Left lobe of liver (tissue), 2 donors: ENCODE results near the gene SEMA3B. TPM values are rescaled to one million over a fixed set of nuclear protein-coding genes. Genes with fewer than 3 reads are reported as not detected.
"Not testable (repeated sequence)": the region's sequence is repeated elsewhere in the genome, so short reads cannot be mapped to it uniquely, and the experiment has no call there.

Experiments
- ATAC-seq: fragments of 200-7000 bp; cut with Tn5 transposase; one replicate; pipeline ENCODE4 v1.9.1; 2020; ENCODE audit warnings: mild to moderate bottlenecking, moderate library complexity
- DNase-seq: peaks from one replicate; pipeline ENCODE4 v3.0.0-alpha.2; 2020; ENCODE audit warnings: low spot score
- total RNA-seq: library from RNA; stranded (reverse); gene quantifications from one replicate; pipeline ENCODE4 v1.2.1, GENCODE V29; 2021
- donor health status: DM: no; HTN: no; CAD: no; lungs with moderate emphysema.
- donor health status: DM: no; HTN: yes; CAD: no.

Gene SEMA3B
- 5.7 TPM for total RNA-seq

DNA sequence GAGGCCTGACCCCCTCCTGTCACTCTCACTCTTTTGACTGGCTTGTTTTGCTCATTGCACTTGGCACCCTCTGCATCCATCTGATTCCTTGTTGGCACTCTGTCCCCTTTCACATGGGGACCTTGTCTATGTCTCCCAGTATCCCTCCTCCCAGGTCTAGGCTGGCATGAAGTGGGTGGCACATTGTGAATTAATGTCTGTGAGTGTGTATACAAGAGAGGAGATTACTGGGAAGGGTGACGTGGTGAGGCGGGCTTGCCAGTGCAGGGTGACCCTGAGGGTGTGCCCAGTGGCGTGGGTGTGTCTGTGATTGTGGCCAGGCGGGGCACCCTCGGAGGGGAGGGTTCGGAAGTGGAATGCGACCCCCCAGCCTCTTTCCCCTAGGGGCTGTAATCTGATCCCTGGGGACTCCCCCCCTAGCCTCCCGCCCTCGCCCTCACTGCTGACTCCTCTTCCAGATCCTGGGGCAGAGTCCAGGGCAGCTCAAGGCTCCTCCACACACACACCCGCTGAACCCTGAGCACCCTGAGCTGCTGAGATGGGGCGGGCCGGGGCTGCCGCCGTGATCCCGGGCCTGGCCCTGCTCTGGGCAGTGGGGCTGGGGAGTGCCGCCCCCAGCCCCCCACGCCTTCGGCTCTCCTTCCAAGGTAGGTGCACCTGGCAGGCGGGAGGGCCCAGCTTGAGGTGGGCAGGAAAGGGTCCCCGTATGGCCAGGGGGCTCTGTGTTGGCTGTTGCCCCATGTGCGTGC is at the start of gene SEMA3B:
Gene SEMA3B, plus strand, starts transcription at position 445 of the 749 bp plus-strand sequence. Its CDS starts 94 bp downstream, at position 539.
- DNase-seq (no peak), ATAC-seq (no peak)

DNA sequence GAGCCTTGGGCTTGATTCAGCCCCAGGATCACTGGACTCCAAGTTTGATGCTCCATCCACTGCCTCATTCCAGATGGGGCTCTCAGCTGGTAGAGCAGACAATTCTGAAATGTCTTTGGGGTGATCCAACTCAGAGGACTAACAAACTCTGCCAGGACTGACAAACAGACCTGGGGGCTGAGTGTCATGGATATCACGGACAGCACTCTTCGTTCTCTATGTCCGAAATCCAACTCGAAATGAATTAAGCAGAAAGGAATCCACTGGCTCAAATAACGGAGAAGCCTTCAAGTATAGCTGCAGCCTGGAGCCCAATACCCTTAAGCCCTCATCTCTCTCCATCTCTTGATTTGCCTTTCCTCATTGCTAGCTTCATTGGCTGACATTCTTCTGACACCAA is 49.7 kb upstream of the SEMA3B start:
- ATAC-seq = no peak
- no peak for DNase-seq

DNA sequence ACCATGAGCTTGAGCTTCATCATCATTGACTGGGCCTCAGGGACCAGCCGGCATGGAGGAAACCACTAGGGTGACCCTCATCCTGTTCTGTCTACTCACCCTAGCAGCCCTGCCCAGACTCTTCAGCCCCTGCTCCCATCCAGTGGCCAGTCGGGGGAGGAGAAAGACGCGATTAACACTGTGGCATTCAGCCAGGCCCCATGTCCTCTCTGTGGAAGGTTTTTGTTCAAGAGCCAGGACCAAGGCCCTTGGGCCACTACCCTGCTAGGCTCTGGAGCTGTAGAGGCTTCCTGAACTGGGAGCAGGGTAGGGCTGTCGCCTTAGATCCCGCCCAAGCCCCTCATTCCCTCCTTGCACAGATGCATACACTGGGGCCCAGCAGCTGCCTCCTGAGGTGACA is 48.8 kb upstream of the SEMA3B start:
- ATAC-seq = peak; percentile 43
- peak; percentile 72 for DNase-seq

DNA sequence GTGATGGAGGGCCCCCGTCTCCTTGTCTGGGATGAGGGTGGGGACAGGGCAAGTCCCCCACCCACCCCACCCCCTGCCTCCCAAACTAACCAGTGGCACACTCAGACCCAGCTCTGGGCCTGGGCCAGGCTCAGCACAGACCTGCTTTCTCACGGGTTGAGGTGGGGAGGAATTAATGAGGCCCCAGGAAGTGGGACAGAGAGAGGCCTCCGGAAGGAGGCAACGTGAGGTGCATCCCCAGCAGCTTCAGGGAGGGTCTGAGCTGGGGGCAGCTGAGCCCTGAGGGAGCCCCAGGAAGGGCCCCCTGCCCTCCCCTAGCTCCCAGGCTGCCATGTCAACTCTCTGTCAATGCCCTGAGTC is 47.9 kb upstream of the SEMA3B start:
- ATAC-seq (peak; percentile 5), DNase-seq (no peak)

DNA sequence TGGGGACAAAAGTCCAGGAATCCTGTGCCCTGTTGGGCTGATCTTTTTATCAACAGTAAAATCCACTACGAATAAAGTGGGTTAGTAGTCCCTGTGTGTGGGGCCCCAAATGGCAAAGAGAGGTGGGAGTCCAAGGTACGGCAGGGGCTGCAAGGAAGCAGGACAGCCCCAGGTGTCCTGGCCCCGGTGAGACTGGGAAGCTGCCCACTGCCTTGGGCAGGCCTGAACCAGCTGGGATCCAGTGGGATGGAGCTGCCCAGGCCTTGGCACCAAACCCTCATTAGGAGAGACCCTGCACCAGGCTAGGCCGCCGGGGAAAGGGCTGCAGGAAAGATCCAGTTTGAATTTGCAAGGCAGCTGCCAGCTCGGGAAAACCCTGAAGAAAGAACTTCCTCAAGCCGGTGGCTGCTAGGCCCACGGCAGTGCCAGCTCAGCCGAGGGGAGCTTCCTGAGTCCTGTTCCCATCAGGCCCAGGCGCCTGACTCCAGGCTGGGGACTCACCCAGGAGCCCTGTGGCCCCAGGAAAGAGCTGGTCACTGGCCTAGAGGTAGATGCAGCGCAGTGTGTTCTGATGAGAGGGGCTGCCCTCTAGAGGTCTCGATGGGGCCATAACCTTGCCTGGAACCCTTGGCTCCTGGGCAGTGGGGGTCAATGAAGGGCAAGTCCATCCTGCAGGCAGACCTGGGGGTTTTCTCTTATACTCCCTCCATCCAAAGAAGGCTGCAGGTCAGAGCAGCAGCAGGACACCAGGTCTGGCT is 47.4 kb upstream of the SEMA3B start:
- peak; percentile 76 for DNase-seq
- peak; percentile 70 for ATAC-seq

DNA sequence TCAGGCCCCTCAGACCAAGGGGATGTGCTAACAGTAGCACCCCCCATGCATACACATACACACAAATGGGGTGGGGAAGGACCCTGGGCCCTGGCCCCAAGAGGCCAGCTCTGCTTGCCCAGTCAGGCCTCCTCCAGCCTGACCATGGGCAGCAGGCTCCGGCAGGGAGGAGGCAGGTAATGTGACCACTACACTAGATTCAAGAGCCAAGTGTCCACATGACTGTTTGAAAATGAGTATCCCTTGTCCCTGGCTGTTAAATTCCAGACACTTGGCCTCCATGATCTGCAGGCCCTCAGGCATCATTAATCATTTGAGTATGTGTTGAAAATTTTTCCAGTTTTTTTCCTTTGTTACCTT is 46.8 kb upstream of the SEMA3B start:
- DNase-seq (no peak), ATAC-seq (peak; percentile 3)

DNA sequence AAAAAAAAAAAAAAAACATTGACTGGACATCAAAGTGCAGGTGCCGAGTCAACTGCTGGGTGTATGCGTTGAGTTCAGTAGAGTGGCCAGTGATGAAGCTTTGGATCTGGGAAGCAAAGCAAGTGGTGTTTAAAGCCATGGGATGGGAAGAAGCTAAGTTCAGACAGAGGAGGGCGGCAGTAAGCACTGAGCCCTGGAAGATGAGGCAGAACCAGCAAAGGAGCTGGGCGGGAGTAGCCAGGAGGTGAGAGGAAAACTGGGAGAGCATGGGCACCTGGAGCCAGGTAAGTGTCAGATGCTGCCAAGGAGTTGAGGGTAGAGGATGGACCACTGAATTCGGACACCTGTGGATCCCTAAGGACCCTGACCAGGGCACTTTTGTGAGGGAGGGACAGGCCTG is 44.3 kb upstream of the SEMA3B start:
- DNase-seq (no peak), ATAC-seq (no peak)

DNA sequence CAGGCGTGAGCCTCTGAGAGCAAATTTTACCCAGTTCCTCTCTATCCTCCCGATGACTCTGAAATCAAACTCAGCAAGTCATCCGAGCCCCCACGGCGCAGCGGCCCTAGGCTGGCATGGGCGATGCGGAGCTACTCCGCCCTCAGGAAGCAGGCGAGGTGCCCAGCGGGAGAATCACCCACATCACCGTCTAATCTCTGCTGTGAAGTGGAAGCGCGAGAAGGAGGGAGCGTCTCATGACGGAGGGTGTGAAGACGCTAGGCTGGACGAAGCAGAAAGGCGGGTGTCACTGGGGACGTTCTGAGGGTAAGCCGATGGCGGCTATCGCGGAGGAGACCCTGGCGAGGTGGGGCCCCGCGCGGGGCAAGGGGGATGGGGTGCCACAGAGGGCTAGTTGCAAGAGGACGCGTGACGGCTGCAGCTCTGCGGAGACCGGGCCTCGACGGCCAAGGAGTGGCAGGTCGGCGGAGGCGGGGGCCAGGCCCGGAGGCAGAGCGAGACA is 42.0 kb upstream of the SEMA3B start:
- DNase-seq = peak; percentile 64
- ATAC-seq = peak; percentile 7

- DNase-seq (peak; percentile 93), ATAC-seq (peak; percentile 90)
Observed at GRCh38 chr3:50227390-50228183, 41.4 kb upstream of the SEMA3B start.

- DNase-seq, ATAC-seq: not testable (repeated sequence)
Observed at GRCh38 chr3:50228184-50228763, 40.7 kb upstream of the SEMA3B start.

- ATAC-seq = no peak
- DNase-seq = no peak
Observed at GRCh38 chr3:50229490-50229889, 39.5 kb upstream of the SEMA3B start.

DNA sequence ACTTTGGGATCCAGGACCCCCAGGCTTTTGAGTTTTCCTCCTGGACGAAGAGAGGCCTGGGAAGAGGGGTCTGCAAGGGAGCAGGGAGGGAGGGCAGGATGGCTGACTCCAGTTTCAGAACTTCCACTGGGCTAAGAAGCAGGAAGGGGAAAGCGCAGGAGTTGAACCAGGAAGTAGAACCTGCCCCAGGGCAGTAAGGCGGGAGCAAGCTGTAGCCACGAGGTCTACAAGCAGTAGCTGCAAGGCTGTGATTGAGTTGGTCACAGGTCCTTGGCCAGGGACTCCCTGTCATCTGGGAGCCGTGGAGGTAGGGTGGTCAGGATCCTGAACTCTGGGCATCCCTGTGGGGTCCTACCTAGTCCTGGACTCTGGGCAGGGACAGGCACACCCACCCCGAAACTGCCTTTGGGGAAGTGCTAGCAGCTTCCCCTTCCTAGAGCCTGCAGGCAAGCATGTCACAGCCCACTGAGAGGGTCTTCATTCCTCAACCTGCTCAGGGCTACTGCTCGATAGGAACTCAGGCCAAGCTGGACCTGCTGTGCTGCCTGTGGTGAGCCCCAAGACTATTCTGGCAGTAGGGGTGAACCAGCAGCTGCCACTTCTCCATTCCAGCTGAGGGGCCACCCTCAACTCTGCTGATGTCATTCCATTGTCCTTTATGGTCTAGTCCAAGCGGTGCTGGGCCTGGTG is 38.7 kb upstream of the SEMA3B start:
- DNase-seq = no peak
- no peak for ATAC-seq

GRCh38 chr3:50230794-50231125 is 38.2 kb upstream of the SEMA3B start:
- no peak for DNase-seq

DNA sequence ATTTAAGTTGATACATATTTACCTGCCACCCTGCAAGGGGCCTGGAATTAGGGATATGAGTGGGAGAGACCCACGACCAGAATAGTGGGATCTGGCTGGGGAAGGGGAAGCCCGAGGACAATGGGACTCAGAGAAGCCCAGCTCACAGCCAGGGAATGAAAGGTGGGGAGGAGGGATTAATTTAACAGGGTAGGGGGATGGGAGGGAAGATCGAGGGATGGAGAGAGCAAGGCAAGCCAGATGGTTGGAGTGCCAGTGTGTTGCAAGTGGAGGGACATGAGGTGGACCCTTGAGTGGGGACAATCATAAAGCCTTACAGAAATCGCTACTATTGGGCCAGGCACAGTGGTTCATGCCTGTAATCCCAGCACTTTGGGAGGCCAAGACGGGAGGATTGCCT is 37.4 kb upstream of the SEMA3B start:
- ATAC-seq (no peak), DNase-seq (no peak)

More at GRCh38 chr3:50230794-50231125, 38.2 kb upstream of the SEMA3B start:
- ATAC-seq = no peak

DNA sequence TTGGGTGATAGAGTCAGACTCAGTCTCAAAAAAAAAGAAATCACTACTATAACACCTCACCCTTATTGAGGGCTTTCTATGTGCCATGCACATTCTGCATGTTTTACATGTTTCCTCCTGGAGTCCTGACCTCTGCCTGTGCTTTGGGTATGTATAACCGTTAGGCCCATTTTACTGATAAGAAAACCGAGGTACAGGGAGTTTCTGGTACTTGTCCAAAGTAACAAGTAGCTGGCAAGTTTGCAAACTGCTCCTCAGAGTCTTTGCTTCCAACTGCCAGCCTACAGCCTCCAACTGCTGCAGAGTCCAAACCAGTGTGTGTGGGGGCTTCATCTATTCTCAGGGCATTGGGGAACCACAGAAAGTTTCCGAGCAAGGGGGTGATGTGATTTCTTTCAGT is 36.6 kb upstream of the SEMA3B start:
- DNase-seq (no peak), ATAC-seq (no peak)

DNA sequence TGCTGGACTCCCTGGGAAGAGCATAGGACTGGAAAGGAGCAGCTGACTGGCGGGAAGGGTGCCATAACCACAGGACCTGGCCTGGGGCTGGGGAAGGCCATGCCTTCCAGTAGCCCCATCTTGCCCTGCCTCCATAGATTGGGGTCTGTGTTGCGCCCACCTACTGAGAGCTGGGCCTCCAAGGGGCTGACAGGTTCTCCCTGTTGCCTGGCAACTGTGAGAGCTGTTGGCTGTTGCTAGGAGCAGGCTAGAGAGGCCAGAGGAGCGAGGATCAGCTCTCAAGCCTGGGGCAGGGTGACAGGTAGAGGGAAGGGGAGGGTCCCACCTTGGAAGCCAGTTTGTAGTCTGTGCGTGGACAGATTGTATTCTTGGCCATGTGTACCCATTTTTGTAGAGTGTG is 35.8 kb upstream of the SEMA3B start:
- DNase-seq (no peak), ATAC-seq (no peak)

DNA sequence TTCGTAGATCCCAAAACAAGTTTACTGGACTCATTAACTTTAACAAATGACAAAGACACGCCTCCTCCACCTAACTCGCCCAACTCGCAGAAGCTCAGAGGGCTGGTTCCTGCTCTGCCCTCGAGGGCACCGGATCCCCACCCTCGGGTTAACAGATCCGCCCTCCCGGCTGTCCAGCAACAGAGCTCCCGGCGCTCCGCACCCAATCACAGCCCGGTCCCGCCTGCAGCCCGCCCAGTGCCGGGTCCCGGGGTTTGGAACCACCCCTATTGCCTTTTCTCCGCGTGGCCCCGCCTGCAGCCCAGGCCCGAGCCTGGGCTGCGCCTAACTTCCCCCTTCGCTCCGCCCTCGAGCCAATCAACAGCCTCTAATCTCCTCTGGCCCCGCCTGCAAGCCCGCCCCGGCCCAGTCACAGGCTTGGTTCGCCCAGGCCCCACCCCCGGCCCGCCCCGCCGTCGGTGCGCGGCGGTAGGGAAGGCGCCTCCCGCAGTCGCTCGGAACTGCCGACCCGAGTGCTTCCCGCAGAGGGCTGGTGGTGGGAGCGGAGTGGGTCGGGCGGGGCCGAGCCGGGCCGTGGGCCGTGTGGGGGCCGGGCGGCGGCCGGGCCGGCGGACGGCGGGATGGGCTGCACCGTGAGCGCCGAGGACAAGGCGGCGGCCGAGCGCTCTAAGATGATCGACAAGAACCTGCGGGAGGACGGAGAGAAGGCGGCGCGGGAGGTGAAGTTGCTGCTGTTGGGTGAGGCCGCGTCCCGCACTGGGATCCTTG is 33.0 kb upstream of the SEMA3B start, which contains the start of gene GNAI2:
Gene GNAI2, plus strand, starts transcription at position 489 of the 768 bp plus-strand sequence. Its CDS starts 132 bp downstream, at position 621.
- ATAC-seq (peak; percentile 80), DNase-seq (peak; percentile 99)

DNA sequence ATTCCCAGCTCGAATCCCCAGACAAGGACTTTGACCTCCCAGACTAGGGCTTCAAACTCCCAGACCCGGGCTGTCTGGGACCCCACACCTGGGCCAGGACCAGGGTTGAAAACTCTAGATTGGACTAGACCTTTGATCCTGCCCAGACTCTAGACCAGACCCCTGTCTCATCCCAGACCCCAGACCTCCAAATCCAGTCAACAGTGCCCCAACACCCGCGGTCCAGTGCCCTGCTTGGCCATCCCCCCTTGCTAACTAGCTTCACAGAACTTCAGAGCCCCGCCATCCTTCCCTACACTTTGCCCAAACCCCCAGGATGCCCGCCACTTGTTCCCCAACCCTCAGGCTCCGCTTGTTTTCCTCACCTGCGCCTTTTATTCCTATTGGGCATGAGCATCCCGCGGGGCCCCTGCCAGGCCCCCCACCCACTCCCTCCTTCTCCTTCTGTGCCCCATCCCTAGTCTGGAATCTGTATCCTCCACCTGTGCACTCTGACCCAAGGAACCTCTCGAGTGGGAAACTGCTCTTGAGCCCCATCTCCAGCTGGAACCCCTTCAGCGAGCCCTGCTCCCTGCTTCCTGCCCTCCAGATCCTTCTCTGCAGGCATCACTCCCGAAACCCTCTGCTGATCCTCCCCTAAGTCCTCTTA is 32.3 kb upstream of the SEMA3B start:
- DNase-seq (no peak), ATAC-seq (no peak)

- DNase-seq = no peak
- ATAC-seq = no peak
Observed at GRCh38 chr3:50237133-50237651, 31.8 kb upstream of the SEMA3B start.
